Subcutaneous abdominal adipose tissue (tissue), 5 donors: Measurements from ENCODE around the gene TMCC2.

Source experiments
- H3K27ac ChIP-seq: one replicate; pipeline ENCODE4 v1.7.0; 2013; ENCODE audit warnings: low read depth, mild to moderate bottlenecking, inconsistent platforms, low read length, moderate library complexity
- H3K27me3 ChIP-seq, 5 donors: one replicate each; pipeline ENCODE4 v1.7.0; 2013; ENCODE audit warnings: low read length in 5 of 5, inconsistent platforms in 1 of 5; ENCODE audit not compliant: control insufficient read depth in 5 of 5, insufficient read depth in 4 of 5
- H3K36me3 ChIP-seq, 5 donors: one replicate each; pipeline ENCODE4 v1.7.0; 2013; ENCODE audit warnings: low read length in 5 of 5; ENCODE audit not compliant: control insufficient read depth in 5 of 5, insufficient read depth in 5 of 5
- H3K4me1 ChIP-seq, 5 donors: one replicate each; pipeline ENCODE4 v1.7.0; 2013; ENCODE audit warnings: low read length in 5 of 5, mild to moderate bottlenecking in 3 of 5, moderate library complexity in 1 of 5; ENCODE audit not compliant: control insufficient read depth in 5 of 5, insufficient read depth in 5 of 5
- H3K4me3 ChIP-seq, 5 donors: one replicate each; pipeline ENCODE4 v1.7.0; 2013; ENCODE audit warnings: low read length in 5 of 5, low read depth in 1 of 5
- H3K9ac ChIP-seq, 5 donors: one replicate each; pipeline ENCODE4 v1.7.0; 2013; ENCODE audit warnings: low read length in 5 of 5, mild to moderate bottlenecking in 4 of 5, moderate library complexity in 3 of 5
- H3K9me3 ChIP-seq, 5 donors: one replicate each; pipeline ENCODE4 v1.7.0; 2013; ENCODE audit warnings: low read length in 5 of 5; ENCODE audit not compliant: control insufficient read depth in 5 of 5
- donor health status: healthy.
- donor health status: healthy.
- donor health status: healthy.
- donor health status: healthy.
- donor health status: healthy.

TMCC2 gene

GRCh38 chr1:205236951-205237475 is 9.3 kb downstream of the TMCC2 start:
- no peak overlapping the region for H3K27ac ChIP-seq
- no peaks in the 10 kb centered on the region for H3K9me3 ChIP-seq
- H3K4me1 ChIP-seq, result peaks cover 0 to 18% (median 3%) of the 10 kb centered on the region in 5 donors
- H3K36me3 ChIP-seq, result peaks cover 0 to 7% (median 0%) of the 10 kb centered on the region in 5 donors
- H3K4me3 ChIP-seq, result no peak overlapping the region
- peaks cover 0 to 4% (median 0%) of the 10 kb centered on the region in 5 donors for H3K27me3 ChIP-seq
- no peak overlapping the region for H3K9ac ChIP-seq

GRCh38 chr1:205237526-205238484 is 10.1 kb downstream of the TMCC2 start:
- H3K27me3 ChIP-seq, result no peaks in the 10 kb centered on the region
- H3K36me3 ChIP-seq, result peaks cover 0 to 7% (median 0%) of the 10 kb centered on the region in 5 donors
- H3K27ac ChIP-seq, result no peak overlapping the region
- H3K4me1 ChIP-seq, result peaks cover 0 to 18% (median 3%) of the 10 kb centered on the region in 5 donors
- H3K9ac ChIP-seq, result no peak overlapping the region
- H3K9me3 ChIP-seq, result no peaks in the 10 kb centered on the region
- peak overlapping the region in 1 of 5 donors; percentile 12 for H3K4me3 ChIP-seq

- no peaks in the 10 kb centered on the region for H3K27me3 ChIP-seq
- H3K36me3 ChIP-seq, result peaks cover 0 to 7% (median 0%) of the 10 kb centered on the region in 5 donors
- no peaks in the 10 kb centered on the region for H3K9me3 ChIP-seq
- H3K27ac ChIP-seq, result no peak overlapping the region
- no peak overlapping the region for H3K9ac ChIP-seq
- no peak overlapping the region for H3K4me3 ChIP-seq
- peaks cover 0 to 18% (median 3%) of the 10 kb centered on the region in 5 donors for H3K4me1 ChIP-seq
Observed at GRCh38 chr1:205239078-205239477, 11.3 kb downstream of the TMCC2 start.

GRCh38 chr1:205240118-205240517 is 12.4 kb downstream of the TMCC2 start:
- no peak overlapping the region for H3K27ac ChIP-seq
- no peaks in the 10 kb centered on the region for H3K9me3 ChIP-seq
- peaks cover 0 to 7% (median 0%) of the 10 kb centered on the region in 5 donors for H3K36me3 ChIP-seq
- peaks cover 0 to 16% (median 1%) of the 10 kb centered on the region in 5 donors for H3K4me1 ChIP-seq
- H3K4me3 ChIP-seq, result no peak overlapping the region
- no peaks in the 10 kb centered on the region for H3K27me3 ChIP-seq
- no peak overlapping the region for H3K9ac ChIP-seq

- H3K9me3 ChIP-seq, result no peaks in the 10 kb centered on the region
- peaks cover 0 to 11% (median 0%) of the 10 kb centered on the region in 5 donors for H3K4me1 ChIP-seq
- no peak overlapping the region for H3K27ac ChIP-seq
- no peak overlapping the region for H3K9ac ChIP-seq
- H3K4me3 ChIP-seq, result no peak overlapping the region
- peaks cover 0 to 7% (median 0%) of the 10 kb centered on the region in 5 donors for H3K36me3 ChIP-seq
- no peaks in the 10 kb centered on the region for H3K27me3 ChIP-seq
Observed at GRCh38 chr1:205240569-205240968, 12.8 kb downstream of the TMCC2 start.

DNA sequence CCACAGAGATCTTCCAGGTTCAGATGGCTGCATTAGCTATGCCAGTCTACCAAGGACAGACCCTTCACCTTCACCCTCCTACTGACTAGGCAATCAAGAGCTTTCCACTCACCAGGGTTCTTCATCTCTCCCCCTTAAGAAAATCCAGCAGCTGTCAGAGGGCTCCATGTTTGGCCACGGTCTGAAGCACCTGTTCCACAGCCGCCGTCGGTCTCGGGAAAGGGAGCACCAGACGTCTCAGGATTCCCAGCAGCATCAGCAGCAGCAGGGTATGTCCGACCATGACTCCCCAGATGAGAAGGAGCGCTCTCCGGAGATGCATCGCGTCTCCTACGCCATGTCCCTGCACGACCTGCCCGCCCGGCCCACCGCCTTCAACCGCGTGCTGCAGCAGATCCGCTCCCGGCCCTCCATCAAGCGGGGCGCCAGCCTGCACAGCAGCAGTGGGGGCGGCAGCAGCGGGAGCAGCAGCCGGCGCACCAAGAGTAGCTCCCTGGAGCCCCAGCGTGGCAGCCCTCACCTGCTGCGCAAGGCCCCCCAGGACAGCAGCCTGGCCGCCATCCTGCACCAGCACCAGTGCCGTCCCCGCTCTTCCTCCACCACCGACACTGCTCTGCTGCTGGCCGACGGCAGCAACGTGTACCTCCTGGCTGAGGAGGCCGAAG is 13.8 kb downstream of the TMCC2 start:
- Histone ChIP-seq H3K9ac (no peak overlapping the region), H3K27ac (no peak overlapping the region), H3K4me1 (peaks cover 0 to 10% (median 0%) of the 10 kb centered on the region in 5 donors), H3K4me3 (no peak overlapping the region), H3K27me3 (no peaks in the 10 kb centered on the region), H3K36me3 (peaks cover 0 to 7% (median 0%) of the 10 kb centered on the region in 5 donors), H3K9me3 (no peaks in the 10 kb centered on the region)

DNA sequence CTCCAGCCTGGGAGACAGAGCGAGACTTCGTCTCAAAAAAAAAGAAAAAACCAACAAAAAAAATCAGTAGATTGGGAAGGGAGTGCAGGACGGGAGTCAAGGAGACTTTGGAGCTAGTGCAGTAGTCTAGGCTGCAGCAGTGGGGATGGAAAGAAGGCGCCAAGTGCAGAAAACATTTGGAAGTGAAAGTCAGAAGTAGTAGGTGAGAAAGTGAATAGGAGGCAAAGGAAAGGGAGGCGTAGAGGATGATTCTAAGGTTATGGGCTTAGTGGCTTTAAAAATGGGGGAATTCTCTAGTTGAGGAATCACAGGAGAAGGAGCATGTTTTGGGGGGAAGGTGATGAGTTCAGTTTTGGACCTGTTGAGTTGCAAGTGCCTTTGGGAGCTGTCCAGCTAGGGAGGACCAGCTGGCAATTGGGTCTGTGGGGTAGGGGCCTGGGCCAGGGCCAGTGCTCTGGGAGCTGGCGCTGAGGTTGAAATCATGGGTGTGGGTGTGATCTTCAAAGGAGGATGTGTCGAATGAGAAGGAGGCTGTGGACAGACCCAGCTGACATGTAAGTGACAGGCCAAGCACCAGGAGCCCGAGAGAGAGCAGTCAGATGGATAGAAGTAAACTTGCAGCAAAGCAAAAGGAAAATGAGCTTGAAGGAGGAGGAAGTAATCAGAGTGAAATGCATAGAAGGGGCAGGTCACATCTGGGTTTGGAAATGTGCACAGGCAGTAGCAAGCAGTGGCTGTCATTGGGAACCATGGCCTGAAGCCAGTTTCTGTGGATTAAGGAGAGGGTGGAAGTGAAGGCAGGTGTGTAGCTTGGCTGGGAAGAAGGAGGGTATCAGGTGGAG is 15.8 kb downstream of the TMCC2 start:
- Histone ChIP-seq H3K27me3 (no peaks in the 10 kb centered on the region), H3K27ac (no peak overlapping the region), H3K9me3 (no peaks in the 10 kb centered on the region), H3K9ac (no peak overlapping the region), H3K4me3 (no peak overlapping the region), H3K36me3 (peaks cover 0 to 7% (median 0%) of the 10 kb centered on the region in 5 donors), H3K4me1 (peaks cover 0 to 7% (median 0%) of the 10 kb centered on the region in 5 donors)

GRCh38 chr1:205244384-205244783 is 16.6 kb downstream of the TMCC2 start:
- Histone ChIP-seq H3K9ac (no peak overlapping the region), H3K9me3 (no peaks in the 10 kb centered on the region), H3K4me3 (no peak overlapping the region), H3K4me1 (peaks cover 0 to 14% (median 7%) of the 10 kb centered on the region in 5 donors), H3K36me3 (peaks cover 0 to 7% (median 0%) of the 10 kb centered on the region in 5 donors), H3K27me3 (no peaks in the 10 kb centered on the region), H3K27ac (no peak overlapping the region)

GRCh38 chr1:205245096-205245495 is 17.4 kb downstream of the TMCC2 start:
- H3K9ac ChIP-seq, result no peak overlapping the region
- no peak overlapping the region for H3K4me3 ChIP-seq
- H3K36me3 ChIP-seq, result peaks cover 0 to 7% (median 0%) of the 10 kb centered on the region in 5 donors
- no peak overlapping the region for H3K27ac ChIP-seq
- H3K27me3 ChIP-seq, result no peaks in the 10 kb centered on the region
- peaks cover 0 to 19% (median 13%) of the 10 kb centered on the region in 5 donors for H3K4me1 ChIP-seq
- no peaks in the 10 kb centered on the region for H3K9me3 ChIP-seq
